HepG2 (cell line): ENCODE measurements around the gene ZNF680. TPM values are rescaled to one million over a fixed set of nuclear protein-coding genes. Genes with fewer than 3 reads are reported as not detected.

Source experiments
- ATAC-seq: fragments of 200-7000 bp; cut with Tn5 transposase; 3 replicates; pipeline ENCODE4 v1.9.1; 2020; ENCODE audit warnings: mild to moderate bottlenecking, moderate library complexity
- BruUV-seq: library from RNA; stranded (reverse); fragments of 400-500 nt; replicated peaks from 2 replicates; lab custom pipeline; 2021; lab: Mats Ljungman, UMichigan
- CTCF ChIA-PET: fragments of 300-600 bp; formaldehyde crosslinking; extraction: SDS; loops from one replicate; lab custom pipeline; 2021; ENCODE audit warnings: low total read pairs, inconsistent platforms, low intra/inter-chr PET ratio; lab: Yijun Ruan, JAX
- POLR2A ChIA-PET: fragments of 350-600 bp; sonication (Branson Sonifier 250); formaldehyde crosslinking; loops from one replicate; lab custom pipeline; 2020; ENCODE audit warnings: antibody characterized with exemption, inconsistent platforms; lab: Yijun Ruan, JAX
- DNase-seq: peaks from one replicate; pipeline ENCODE4 v3.0.0-alpha.2; 2015; ENCODE audit warnings: low spot score
- FAIRE-seq: peaks from 3 replicates; lab custom pipeline; 2011; peaks lifted over from hg19 to GRCh38; lab: Jason Lieb, UNC
- H2AFZ ChIP-seq: one replicate; pipeline ENCODE4 v1.6.1; 2011; ENCODE audit warnings: low read length, inconsistent platforms
- H3K27ac ChIP-seq: fragments of 300-600 bp; 3 replicates; pipeline ENCODE4 v1.8.0; 2011; ENCODE audit warnings: mixed run types, mild to moderate bottlenecking, mixed read lengths, low read length, inconsistent platforms; ENCODE audit not compliant: insufficient read depth; ENCODE audit errors: extremely low read length
- H3K27me3 ChIP-seq, 2 experiments: fragments of 200-600 bp in 1 of 2; 2 replicates in 1 of 2; 3 replicates in 1 of 2; pipeline versions ENCODE4 v1.6.0 to v1.8.0; 2011; ENCODE audit warnings: low read length in 2 of 2, mild to moderate bottlenecking in 2 of 2, moderate library complexity in 2 of 2, inconsistent platforms in 1 of 2; ENCODE audit not compliant: insufficient read depth in 2 of 2, control insufficient read depth in 1 of 2
- H3K36me3 ChIP-seq, 2 experiments: fragments of 200-600 bp in 1 of 2; replicated peaks in 1 of 2; 2 replicates in 1 of 2; 3 replicates in 1 of 2; pipeline versions ENCODE4 v1.5.1 to v1.8.0; 2011; ENCODE audit warnings: low read length in 2 of 2, inconsistent platforms in 1 of 2; ENCODE audit not compliant: insufficient read depth in 2 of 2, control insufficient read depth in 1 of 2
- H3K4me1 ChIP-seq: 2 replicates; pipeline ENCODE4 v1.5.1; 2012; ENCODE audit warnings: low read length, inconsistent platforms; ENCODE audit not compliant: insufficient read depth
- H3K4me2 ChIP-seq: 2 replicates; pipeline ENCODE4 v1.6.0; 2011; ENCODE audit warnings: low read depth, low read length, inconsistent platforms
- H3K4me3 ChIP-seq, 3 experiments: fragments of 200-600 bp in 1 of 3; sonication (generic), shearing (Covaris generic) in 1 of 3; replicated peaks in 1 of 3; 2 replicates each; pipeline ENCODE4 v1.5.1; 2011 to 2016; ENCODE audit warnings: low read length in 3 of 3, inconsistent platforms in 2 of 3, low read depth in 2 of 3, mild to moderate bottlenecking in 2 of 3, control low read depth in 1 of 3, mixed read lengths in 1 of 3; ENCODE audit not compliant: insufficient read depth in 1 of 3
- H3K79me2 ChIP-seq: one replicate; pipeline ENCODE4 v1.6.1; 2011; ENCODE audit warnings: low read length, inconsistent platforms; ENCODE audit not compliant: insufficient read depth
- H3K9ac ChIP-seq: 2 replicates; pipeline ENCODE4 v1.6.0; 2011; ENCODE audit warnings: mild to moderate bottlenecking, low read depth, low read length, inconsistent platforms; ENCODE audit not compliant: insufficient read depth
- H3K9me3 ChIP-seq: 2 replicates; pipeline ENCODE4 v1.5.1; 2012; ENCODE audit warnings: mild to moderate bottlenecking, low read length
- H4K20me1 ChIP-seq: 2 replicates; pipeline ENCODE4 v1.6.0; 2011; ENCODE audit warnings: inconsistent platforms, mild to moderate bottlenecking, low read length, moderate library complexity; ENCODE audit not compliant: insufficient read depth
- CCAR2 ChIP-seq: fragments of 200-400 bp; formaldehyde crosslinking; optimal IDR thresholded peaks from 2 replicates; pipeline ENCODE3; 2018; ENCODE audit warnings: low read depth, mild to moderate bottlenecking, low read length, moderate library complexity
- CCDC6 ChIP-seq: sonication (generic); formaldehyde crosslinking; IDR thresholded peaks from 2 replicates; pipeline ENCODE4 v1.8.1; 2022; ENCODE audit warnings: mild to moderate bottlenecking, missing genetic modification reagents, moderate library complexity
- CEBPB ChIP-seq: IDR thresholded peaks from 2 replicates; pipeline ENCODE4 v1.6.1; 2011; ENCODE audit warnings: low read depth, low read length, improper control_type of control experiment, borderline replicate concordance
- JARID2 ChIP-seq: sonication (generic); formaldehyde crosslinking; IDR thresholded peaks from 2 replicates; pipeline ENCODE4 v1.8.1; 2023; ENCODE audit warnings: missing genetic modification reagents, inconsistent platforms; ENCODE audit not compliant: insufficient replicate concordance
- NAIF1 ChIP-seq: sonication (generic); formaldehyde crosslinking; IDR thresholded peaks from 2 replicates; pipeline ENCODE4 v1.5.0; 2020; ENCODE audit warnings: mild to moderate bottlenecking, missing genetic modification reagents, borderline replicate concordance
- PCBP2 ChIP-seq: fragments of 200-400 bp; formaldehyde crosslinking; optimal IDR thresholded peaks from 2 replicates; pipeline ENCODE3; 2018; ENCODE audit warnings: low read length, low read depth; ENCODE audit not compliant: poor library complexity, severe bottlenecking
- ZC3H4 ChIP-seq: sonication (generic); formaldehyde crosslinking; IDR thresholded peaks from 2 replicates; pipeline ENCODE4 v1.4.0; 2020; ENCODE audit warnings: missing genetic modification reagents, borderline replicate concordance
- ZNF12 ChIP-seq: sonication (generic); formaldehyde crosslinking; IDR thresholded peaks from 2 replicates; pipeline ENCODE4 v1.5.0; 2020; ENCODE audit warnings: missing genetic modification reagents
- ZNF20 ChIP-seq: sonication (generic); formaldehyde crosslinking; IDR thresholded peaks from 2 replicates; pipeline ENCODE4 v1.4.0; 2020; ENCODE audit warnings: mild to moderate bottlenecking, moderate library complexity, missing genetic modification reagents
- ZNF253 ChIP-seq: sonication (generic); formaldehyde crosslinking; IDR thresholded peaks from 2 replicates; pipeline ENCODE4 v1.8.0; 2022; ENCODE audit warnings: mild to moderate bottlenecking, missing genetic modification reagents, borderline replicate concordance
- ZNF503 ChIP-seq: sonication (generic); formaldehyde crosslinking; IDR thresholded peaks from 2 replicates; pipeline ENCODE4 v1.4.0; 2020; ENCODE audit warnings: missing genetic modification reagents
- ZNF557 ChIP-seq: sonication (generic); formaldehyde crosslinking; IDR thresholded peaks from 2 replicates; pipeline ENCODE4 v1.4.0; 2020; ENCODE audit warnings: missing genetic modification reagents
- WGBS: methylation state at CpG from one replicate; pipeline ENCODE4 v1.1.6; 2017; ENCODE audit warnings: low lambda C conversion rate; 5-methylcytosine and 5-hydroxymethylcytosine counted together
- in situ Hi-C: cut with HindIII; loops from 2 replicates; pipeline ENCODE4 v1.10.0; 2017; ENCODE audit warnings: low pct_unique_long_range_greater_than_20kb; ENCODE audit not compliant: extremely low pct_ligation_motif_present
- intact Hi-C: fragments of 100-400 bp; cut with micrococcal nuclease; formaldehyde crosslinking; loops from one replicate; pipeline ENCODE4 v1.10.0; 2022; ENCODE audit not compliant: unreplicated experiment
- polyA plus RNA-seq, 8 experiments: library from polyadenylated mRNA; depleted of rRNA in 3 of 8; stranded (reverse) in 7 of 8; unstranded in 1 of 8; fragments of >200 nt; fragmentation: Illumina TruSeq in 4 of 8; extraction: Trizol in 4 of 8; gene quantifications; 2 replicates each; pipeline versions ENCODE4 v1.2.1 to v1.2.3, GENCODE V29; 2011 to 2016; ENCODE audit warnings: low read depth in 4 of 8, missing spikeins in 1 of 8, mixed read lengths in 1 of 8; ENCODE audit not compliant: insufficient read depth in 1 of 8
- total RNA-seq, 5 experiments: library from RNA; depleted of rRNA; stranded (reverse); fragments of >200 nt; fragmentation: Illumina TruSeq; extraction: Trizol; gene quantifications; 2 replicates each; pipeline ENCODE4 v1.2.3, GENCODE V29; 2016; ENCODE audit warnings: low read depth in 1 of 5

Gene ZNF680
- total and polyA plus RNA-seq, 2 of the 13 experiments (the other 11 are each of a cell fraction or from before 2014, with no cell fraction given): 2.1 to 12.4 TPM

GRCh38 chr7:64603271-64603670 is 40.4 kb upstream of the ZNF680 start:
- no peak for TF ChIP-seq ZNF20 (CRISPR knock-in tag)
- peak; percentile 76 for TF ChIP-seq CEBPB
- in situ Hi-C loops (loop anchor here (25.0 kb wide), 1 partner anchor 416 kb away; no protein-coding TSS in a partner anchor), intact Hi-C loops (no loop called here)
- DNase-seq: no peak
- no CpG with 5 or more reads among the region's 1 CpG for WGBS
- H3K9ac ChIP-seq: no peak overlapping the region
- H3K4me2 ChIP-seq: no peak overlapping the region
- H3K27ac ChIP-seq: no peak overlapping the region
- H3K4me3 ChIP-seq: no peak overlapping the region
- H3K36me3 ChIP-seq: no peaks in the 10 kb centered on the region
- no TSS peak for BruUV-seq
- FAIRE-seq: no peak
- no peaks in the 10 kb centered on the region for H4K20me1 ChIP-seq
- no peak for ATAC-seq
- H3K27me3 ChIP-seq: no peaks in the 10 kb centered on the region
- H3K4me1 ChIP-seq: no peaks in the 10 kb centered on the region
- no peak overlapping the region for H2AFZ ChIP-seq
- ChIA-PET POLR2A (no interaction called here), CTCF (no interaction called here)
- H3K79me2 ChIP-seq: no peaks in the 10 kb centered on the region
- H3K9me3 ChIP-seq: peaks cover 15% of the 10 kb centered on the region; the same call in 1 of the 2 replicates

GRCh38 chr7:64602518-64602917 is 39.6 kb upstream of the ZNF680 start:
- no peaks in the 10 kb centered on the region for H3K27me3 ChIP-seq
- ATAC-seq: no peak
- CTCF ChIA-PET: no interaction called here
- H3K79me2 ChIP-seq: no peaks in the 10 kb centered on the region
- H3K9me3 ChIP-seq: peaks cover 15% of the 10 kb centered on the region; the same call in 1 of the 2 replicates
- no peak overlapping the region for H3K27ac ChIP-seq
- FAIRE-seq: no peak
- DNase-seq: no peak
- 0% methylated on average over 2 of the region's 2 CpGs for WGBS
- in situ Hi-C loops (loop anchor here (25.0 kb wide), 1 partner anchor 415 kb away; no protein-coding TSS in a partner anchor), intact Hi-C loops (no loop called here)
- H3K9ac ChIP-seq: no peak overlapping the region
- no peaks in the 10 kb centered on the region for H3K4me1 ChIP-seq
- no peaks in the 10 kb centered on the region for H3K36me3 ChIP-seq
- BruUV-seq: no TSS peak
- no peaks in the 10 kb centered on the region for H4K20me1 ChIP-seq
- H2AFZ ChIP-seq: no peak overlapping the region
- TF ChIP-seq ZNF12 (CRISPR knock-in tag) (no peak), ZC3H4 (CRISPR knock-in tag) (no peak), CCDC6 (CRISPR knock-in tag) (no peak), JARID2 (CRISPR knock-in tag) (no peak), NAIF1 (CRISPR knock-in tag) (no peak), ZNF503 (CRISPR knock-in tag) (no peak), ZNF253 (CRISPR knock-in tag) (no peak), CCAR2 (no peak), PCBP2 (no peak), ZNF557 (no peak)
- H3K4me2 ChIP-seq: no peak overlapping the region
- POLR2A ChIA-PET: no interaction called here
- H3K4me3 ChIP-seq: no peak overlapping the region
